Ureter (tissue), 1 donor: Measurements from ENCODE around the gene UGT3A1. TPM values are rescaled to one million over a fixed set of nuclear protein-coding genes. Genes with fewer than 3 reads are reported as not detected.

Source experiments
- DNase-seq: peaks from one replicate; pipeline ENCODE4 v3.0.0-alpha.2; 2020; ENCODE audit warnings: low spot score
- total RNA-seq: library from RNA; stranded (reverse); gene quantifications from one replicate; pipeline ENCODE4 v1.2.4, GENCODE V29; 2023
- donor health status: DM: yes; HTN: yes; CAD: no.

Gene UGT3A1
- total RNA-seq, 1 donor from 2014 or later, result not detected

DNA sequence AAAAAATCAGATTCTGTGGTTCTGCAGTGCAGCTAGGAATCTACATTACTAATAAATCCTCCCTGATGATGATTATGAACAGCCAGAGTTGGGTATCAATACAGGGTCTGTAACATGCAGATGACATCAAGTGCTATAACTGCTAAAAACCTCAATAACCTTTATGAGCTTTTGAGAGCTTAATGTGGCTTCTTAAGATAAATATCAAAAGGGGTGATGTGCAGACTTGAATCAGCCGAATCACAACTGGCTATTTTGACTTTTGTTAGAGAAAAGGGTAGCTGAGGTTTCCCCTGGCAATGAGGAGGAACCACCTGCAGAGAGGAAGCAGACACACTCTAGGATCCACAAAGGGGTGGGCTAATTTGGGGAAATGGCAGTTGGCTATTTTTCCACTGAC is 83.0 kb downstream of the UGT3A1 start:
- no peak for DNase-seq

DNA sequence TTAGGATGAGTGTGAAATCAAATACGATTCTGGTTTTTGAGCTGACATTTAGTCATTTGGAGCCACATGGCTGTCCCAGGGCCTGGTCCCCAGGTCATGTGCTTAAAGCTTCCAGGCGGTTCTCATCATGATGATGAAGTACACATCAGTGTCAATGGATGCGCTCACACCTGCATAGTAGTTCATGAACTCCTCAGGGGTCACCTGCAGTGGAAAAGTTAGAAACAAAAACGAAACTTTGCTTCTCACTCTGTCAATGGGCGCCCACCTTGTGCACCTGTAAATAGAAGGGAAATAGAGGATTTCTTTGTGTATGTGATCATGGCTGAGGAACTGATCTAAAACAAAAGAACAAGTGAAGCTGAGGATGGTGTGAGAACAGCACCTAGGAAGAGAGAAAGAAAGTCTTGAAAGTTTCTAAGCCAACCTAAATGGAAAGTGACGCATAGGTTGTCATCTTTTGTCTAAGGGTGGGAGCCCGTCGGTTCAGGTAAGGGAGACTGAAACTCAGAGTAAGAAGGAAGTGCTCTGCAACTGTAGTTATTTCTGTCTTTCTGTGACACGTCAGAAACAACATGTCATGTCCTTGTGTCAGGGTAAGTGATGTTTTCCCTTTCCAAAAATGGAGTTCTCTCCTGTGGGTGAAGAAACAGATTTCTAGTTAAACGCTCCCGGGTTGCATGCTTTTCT is 86.6 kb downstream of the UGT3A1 start:
- DNase-seq, result no peak

DNA sequence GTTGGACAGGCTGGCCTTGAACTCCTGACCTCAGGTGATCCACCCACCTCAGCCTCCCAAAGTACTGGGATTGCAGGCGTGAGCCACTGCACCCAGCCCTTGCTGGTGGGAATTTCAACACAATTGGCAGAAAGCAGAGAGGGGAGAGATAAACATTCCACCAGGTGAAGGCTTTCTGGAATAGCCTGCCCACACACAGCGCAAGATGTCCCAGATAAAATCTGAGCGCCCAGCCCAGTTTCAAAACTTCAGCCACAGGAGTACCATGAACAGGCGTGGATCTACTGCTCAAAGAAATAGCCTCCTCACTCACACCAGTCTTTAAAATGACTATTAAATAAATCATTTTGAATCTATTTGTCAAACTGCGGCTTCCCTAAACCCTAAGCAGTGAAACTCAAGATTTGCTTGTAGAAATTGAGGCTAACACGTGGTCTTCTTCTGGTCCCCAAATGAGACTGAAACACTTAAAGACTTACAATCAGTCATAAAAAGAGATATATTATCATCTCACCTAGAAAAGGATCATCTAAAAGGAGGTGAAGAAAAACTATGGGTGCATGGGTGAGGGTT is 87.5 kb downstream of the UGT3A1 start:
- no peak for DNase-seq

DNA sequence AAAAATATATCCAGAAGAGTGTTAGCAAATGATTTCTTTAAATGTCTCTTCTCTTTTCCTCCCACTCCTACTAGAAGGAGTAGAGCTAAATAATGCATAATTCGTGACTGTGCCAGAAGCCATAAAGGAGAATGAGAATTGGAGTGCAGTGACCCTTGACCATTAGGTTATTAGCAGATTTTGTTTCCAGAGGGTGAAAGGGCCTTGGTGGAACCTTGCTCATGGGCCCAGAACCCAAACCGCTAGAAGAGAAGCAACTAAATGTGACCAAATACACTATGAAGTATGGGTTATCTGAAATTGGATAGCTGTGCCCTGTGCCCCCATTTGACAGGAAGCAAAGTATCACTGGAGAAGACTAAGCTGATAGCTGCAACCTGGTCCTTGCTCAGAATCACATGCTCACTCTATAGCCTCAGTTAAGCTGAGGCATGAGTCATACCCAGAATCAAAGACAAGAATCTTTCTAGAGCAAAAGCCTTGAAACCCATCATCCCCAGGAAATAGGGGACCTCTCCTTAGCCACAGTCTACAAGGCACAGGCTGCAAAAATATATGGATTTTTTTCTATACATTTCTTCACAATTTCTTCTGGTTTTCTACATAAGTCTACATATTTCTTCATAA is 89.0 kb downstream of the UGT3A1 start:
- DNase-seq, result no peak

Other genes starting within 250 kb of the UGT3A1 start
- gene IL7R, start 134.5 kb downstream of the UGT3A1 start, total RNA-seq, result 34.9 TPM
- gene CAPSL, start 52.8 kb downstream of the UGT3A1 start, total RNA-seq, result not detected
- 0.44 TPM for gene UGT3A2, start 75.5 kb upstream of the UGT3A1 start, total RNA-seq
- gene LMBRD2, start 160.5 kb upstream of the UGT3A1 start, total RNA-seq, result 23.7 TPM
- gene SKP2, start 160.7 kb upstream of the UGT3A1 start, total RNA-seq, result 28.7 TPM